GM23338 (cell line): ENCODE measurements around the gene SGO1. TPM values are rescaled to one million over a fixed set of nuclear protein-coding genes. Genes with fewer than 3 reads are reported as not detected.

Experiments used
- ATAC-seq: fragments of 200-7000 bp; cut with Tn5 transposase; 3 replicates; pipeline ENCODE4 v1.9.1; 2020
- DNase-seq: peaks from one replicate; pipeline ENCODE4 v3.0.0-alpha.2; 2015; ENCODE audit warnings: low spot score
- H2AFZ ChIP-seq: fragments of 200-600 bp; sonication (generic); 2 replicates; pipeline ENCODE4 v1.8.0; 2016; ENCODE audit warnings: antibody characterized with exemption, mild to moderate bottlenecking, moderate library complexity
- H3F3A ChIP-seq: fragments of 200-600 bp; sonication (generic); replicated peaks from 2 replicates; pipeline ENCODE4 v1.8.0; 2017; ENCODE audit warnings: antibody characterized with exemption, mixed run types, low read depth
- H3K27ac ChIP-seq: fragments of 200-600 bp; sonication (generic); 2 replicates; pipeline ENCODE4 v1.6.1; 2016; ENCODE audit warnings: low read depth
- H3K27me3 ChIP-seq: fragments of 200-600 bp; sonication (generic); 2 replicates; pipeline ENCODE4 v1.8.0; 2016; ENCODE audit warnings: mild to moderate bottlenecking, mixed run types, moderate library complexity; ENCODE audit not compliant: insufficient read depth
- H3K36me3 ChIP-seq: fragments of 200-600 bp; sonication (generic); 2 replicates; pipeline ENCODE4 v1.8.0; 2016; ENCODE audit warnings: mild to moderate bottlenecking; ENCODE audit not compliant: insufficient read depth
- H3K4me1 ChIP-seq: fragments of 200-600 bp; sonication (generic); 2 replicates; pipeline ENCODE4 v1.8.0; 2016; ENCODE audit warnings: mild to moderate bottlenecking, moderate library complexity; ENCODE audit not compliant: insufficient read depth
- H3K4me2 ChIP-seq: fragments of 200-600 bp; sonication (generic); 2 replicates; pipeline ENCODE4 v1.7.1; 2017; ENCODE audit warnings: mixed run types
- H3K4me3 ChIP-seq: fragments of 200-600 bp; sonication (generic); 2 replicates; pipeline ENCODE4 v1.6.1; 2016; ENCODE audit warnings: mixed run types
- H3K79me2 ChIP-seq: fragments of 200-600 bp; sonication (generic); replicated peaks from 2 replicates; pipeline ENCODE4 v1.8.0; 2017; ENCODE audit warnings: mild to moderate bottlenecking; ENCODE audit not compliant: insufficient read depth
- H3K9me2 ChIP-seq: fragments of 200-600 bp; sonication (generic); 2 replicates; pipeline ENCODE4 v1.8.0; 2017; ENCODE audit not compliant: insufficient read depth
- H4K20me1 ChIP-seq: fragments of 200-600 bp; sonication (generic); replicated peaks from 2 replicates; pipeline ENCODE4 v1.8.0; 2017; ENCODE audit warnings: mild to moderate bottlenecking; ENCODE audit not compliant: insufficient read depth
- H3K27ac Mint-ChIP-seq: 2 replicates; pipeline ENCODE4 v1.8.0; 2020; ENCODE audit warnings: inconsistent platforms, mild to moderate bottlenecking, moderate library complexity, mixed read lengths
- H3K27me3 Mint-ChIP-seq: 3 replicates; pipeline ENCODE4 v1.8.0; 2022; ENCODE audit warnings: low read depth, mild to moderate bottlenecking, moderate library complexity, mixed read lengths, inconsistent platforms; ENCODE audit not compliant: insufficient read depth, poor library complexity
- H3K36me3 Mint-ChIP-seq: 3 replicates; pipeline ENCODE4 v1.8.0; 2021; ENCODE audit warnings: low read depth, mild to moderate bottlenecking, inconsistent platforms, moderate library complexity, mixed read lengths
- H3K4me1 Mint-ChIP-seq: 3 replicates; pipeline ENCODE4 v1.8.0; 2020; ENCODE audit warnings: mild to moderate bottlenecking, inconsistent platforms, mixed read lengths
- H3K4me3 Mint-ChIP-seq: 3 replicates; pipeline ENCODE4 v1.8.0; 2021; ENCODE audit warnings: moderate library complexity, mild to moderate bottlenecking, inconsistent platforms, mixed read lengths
- H3K9me3 Mint-ChIP-seq: 3 replicates; pipeline ENCODE4 v1.8.0; 2020; ENCODE audit warnings: moderate library complexity, mild to moderate bottlenecking, inconsistent platforms, mixed read lengths
- CREB1 ChIP-seq: fragments of 250-450 bp; sonication (Bioruptor Pico); IDR thresholded peaks from 2 replicates; pipeline ENCODE4 v1.5.0; 2020; ENCODE audit warnings: low read depth, mild to moderate bottlenecking, moderate library complexity
- EZH2 ChIP-seq: fragments of 200-600 bp; sonication (generic); IDR thresholded peaks from one replicate; pipeline ENCODE4 v1.8.0; 2017; ENCODE audit warnings: antibody characterized with exemption, mild to moderate bottlenecking, low read depth; ENCODE audit not compliant: unreplicated experiment
- EZH2phosphoT487 ChIP-seq: fragments of 200-600 bp; sonication (generic); IDR thresholded peaks from one replicate; pipeline ENCODE4 v1.8.1; 2018; ENCODE audit warnings: antibody characterized with exemption; ENCODE audit not compliant: unreplicated experiment
- JUNB ChIP-seq: IDR thresholded peaks from one replicate; pipeline ENCODE4 v1.6.1; 2016; ENCODE audit warnings: antibody characterized with exemption; ENCODE audit not compliant: unreplicated experiment
- NANOG ChIP-seq: IDR thresholded peaks from 2 replicates; pipeline ENCODE4 v1.6.1; 2016; ENCODE audit warnings: antibody characterized with exemption, borderline replicate concordance
- POLR2AphosphoS5 ChIP-seq: IDR thresholded peaks from 2 replicates; pipeline ENCODE4 v1.6.1; 2016; ENCODE audit warnings: antibody characterized with exemption, low read depth
- STAT1 ChIP-seq: IDR thresholded peaks from one replicate; pipeline ENCODE4 v1.6.1; 2016; ENCODE audit warnings: antibody characterized with exemption; ENCODE audit not compliant: unreplicated experiment
- ZNF114 ChIP-seq: fragments of 250-450 bp; sonication (Bioruptor Pico); IDR thresholded peaks from 2 replicates; pipeline ENCODE4 v1.5.0; 2020; ENCODE audit warnings: mild to moderate bottlenecking, moderate library complexity
- ZNF331 ChIP-seq: fragments of 250-450 bp; sonication (Bioruptor Pico); IDR thresholded peaks from 2 replicates; pipeline ENCODE4 v1.5.0; 2020; ENCODE audit warnings: low read depth, mild to moderate bottlenecking, moderate library complexity
- polyA plus RNA-seq: library from polyadenylated mRNA; unstranded; fragments of >200 nt; fragmentation: Nextera tagmentation; extraction: Ambion mirVana; gene quantifications from 2 replicates; pipeline ENCODE4 v1.2.1, GENCODE V29; 2016
- total RNA-seq: library from RNA; depleted of rRNA; stranded (reverse); fragments of >200 nt; shearing (Covaris generic); gene quantifications from 2 replicates; pipeline ENCODE4 v1.2.3, GENCODE V29; 2014
- TF ChIP-seq, protein P1 (sequence below): IDR thresholded peaks from 2 replicates; pipeline ENCODE4 v1.6.1; 2016; ENCODE audit warnings: antibody characterized with exemption
- TF ChIP-seq, protein P2 (sequence below): IDR thresholded peaks from one replicate; pipeline ENCODE4 v1.6.1; 2018; ENCODE audit warnings: antibody characterized with exemption; ENCODE audit not compliant: unreplicated experiment
- TF ChIP-seq, protein P3 (sequence below), 2 experiments: fragments of 200-600 bp in 1 of 2; sonication (generic) in 1 of 2; conservative IDR thresholded peaks; 2 replicates each; pipeline versions ENCODE4 v1.5.1 to v1.6.1; 2016 to 2017; ENCODE audit warnings: antibody characterized with exemption in 2 of 2, low read depth in 2 of 2, mild to moderate bottlenecking in 2 of 2, moderate library complexity in 1 of 2
- TF ChIP-seq, protein P4 (sequence below): fragments of 250-450 bp; sonication (Bioruptor Pico); IDR thresholded peaks from 2 replicates; pipeline ENCODE4 v1.5.0; 2020; ENCODE audit warnings: mild to moderate bottlenecking, moderate library complexity

Gene SGO1
- total and polyA plus RNA-seq, 2 experiments from 2014 or later, result 33.0 to 128 TPM

DNA sequence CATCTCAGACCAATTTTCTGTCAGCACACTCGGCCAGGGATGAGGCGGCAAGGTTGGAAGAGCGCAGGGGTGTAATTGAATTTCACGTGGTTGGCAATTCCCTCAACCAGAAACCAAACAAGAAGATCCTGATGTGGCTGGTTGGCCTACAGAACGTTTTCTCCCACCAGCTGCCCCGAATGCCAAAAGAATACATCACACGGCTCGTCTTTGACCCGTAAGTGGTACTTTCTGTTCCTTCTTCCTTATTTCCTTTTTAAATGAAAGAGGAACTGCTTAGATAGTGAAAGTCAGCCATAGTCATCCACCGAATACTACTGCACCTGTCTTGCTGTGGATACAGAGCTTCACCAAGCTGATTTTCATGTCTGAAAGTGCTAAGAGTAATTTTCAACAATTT lies 60.1 kb downstream of the SGO1 start:
- H3K4me3 Mint-ChIP-seq, result no peak overlapping the region
- H2AFZ ChIP-seq, result no peak overlapping the region
- H3K36me3 Mint-ChIP-seq, result no peaks in the 10 kb centered on the region
- no peaks in the 10 kb centered on the region for H4K20me1 ChIP-seq
- no peaks in the 10 kb centered on the region for H3K27me3 Mint-ChIP-seq
- H3K9me3 Mint-ChIP-seq, result no peaks in the 10 kb centered on the region
- no peaks in the 10 kb centered on the region for H3K36me3 ChIP-seq
- H3K4me1 Mint-ChIP-seq, result no peaks in the 10 kb centered on the region
- H3K27me3 ChIP-seq, result no peaks in the 10 kb centered on the region
- no peak overlapping the region for H3K27ac ChIP-seq
- no peak overlapping the region for H3K27ac Mint-ChIP-seq
- no peak overlapping the region for H3K4me2 ChIP-seq
- TF ChIP-seq ZNF331 (CRISPR knock-in tag) (no peak), POLR2AphosphoS5 (no peak), EZH2 (no peak), EZH2phosphoT487 (no peak), NANOG (no peak), JUNB (no peak), STAT1 (no peak), ZNF114 (CRISPR knock-in tag) (no peak), CREB1 (CRISPR knock-in tag) (no peak)
- TF ChIP-seq, protein P1, sequence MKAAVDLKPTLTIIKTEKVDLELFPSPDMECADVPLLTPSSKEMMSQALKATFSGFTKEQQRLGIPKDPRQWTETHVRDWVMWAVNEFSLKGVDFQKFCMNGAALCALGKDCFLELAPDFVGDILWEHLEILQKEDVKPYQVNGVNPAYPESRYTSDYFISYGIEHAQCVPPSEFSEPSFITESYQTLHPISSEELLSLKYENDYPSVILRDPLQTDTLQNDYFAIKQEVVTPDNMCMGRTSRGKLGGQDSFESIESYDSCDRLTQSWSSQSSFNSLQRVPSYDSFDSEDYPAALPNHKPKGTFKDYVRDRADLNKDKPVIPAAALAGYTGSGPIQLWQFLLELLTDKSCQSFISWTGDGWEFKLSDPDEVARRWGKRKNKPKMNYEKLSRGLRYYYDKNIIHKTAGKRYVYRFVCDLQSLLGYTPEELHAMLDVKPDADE, result no peak
- TF ChIP-seq, protein P2, sequence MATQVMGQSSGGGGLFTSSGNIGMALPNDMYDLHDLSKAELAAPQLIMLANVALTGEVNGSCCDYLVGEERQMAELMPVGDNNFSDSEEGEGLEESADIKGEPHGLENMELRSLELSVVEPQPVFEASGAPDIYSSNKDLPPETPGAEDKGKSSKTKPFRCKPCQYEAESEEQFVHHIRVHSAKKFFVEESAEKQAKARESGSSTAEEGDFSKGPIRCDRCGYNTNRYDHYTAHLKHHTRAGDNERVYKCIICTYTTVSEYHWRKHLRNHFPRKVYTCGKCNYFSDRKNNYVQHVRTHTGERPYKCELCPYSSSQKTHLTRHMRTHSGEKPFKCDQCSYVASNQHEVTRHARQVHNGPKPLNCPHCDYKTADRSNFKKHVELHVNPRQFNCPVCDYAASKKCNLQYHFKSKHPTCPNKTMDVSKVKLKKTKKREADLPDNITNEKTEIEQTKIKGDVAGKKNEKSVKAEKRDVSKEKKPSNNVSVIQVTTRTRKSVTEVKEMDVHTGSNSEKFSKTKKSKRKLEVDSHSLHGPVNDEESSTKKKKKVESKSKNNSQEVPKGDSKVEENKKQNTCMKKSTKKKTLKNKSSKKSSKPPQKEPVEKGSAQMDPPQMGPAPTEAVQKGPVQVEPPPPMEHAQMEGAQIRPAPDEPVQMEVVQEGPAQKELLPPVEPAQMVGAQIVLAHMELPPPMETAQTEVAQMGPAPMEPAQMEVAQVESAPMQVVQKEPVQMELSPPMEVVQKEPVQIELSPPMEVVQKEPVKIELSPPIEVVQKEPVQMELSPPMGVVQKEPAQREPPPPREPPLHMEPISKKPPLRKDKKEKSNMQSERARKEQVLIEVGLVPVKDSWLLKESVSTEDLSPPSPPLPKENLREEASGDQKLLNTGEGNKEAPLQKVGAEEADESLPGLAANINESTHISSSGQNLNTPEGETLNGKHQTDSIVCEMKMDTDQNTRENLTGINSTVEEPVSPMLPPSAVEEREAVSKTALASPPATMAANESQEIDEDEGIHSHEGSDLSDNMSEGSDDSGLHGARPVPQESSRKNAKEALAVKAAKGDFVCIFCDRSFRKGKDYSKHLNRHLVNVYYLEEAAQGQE, result no peak
- TF ChIP-seq, protein P3, sequence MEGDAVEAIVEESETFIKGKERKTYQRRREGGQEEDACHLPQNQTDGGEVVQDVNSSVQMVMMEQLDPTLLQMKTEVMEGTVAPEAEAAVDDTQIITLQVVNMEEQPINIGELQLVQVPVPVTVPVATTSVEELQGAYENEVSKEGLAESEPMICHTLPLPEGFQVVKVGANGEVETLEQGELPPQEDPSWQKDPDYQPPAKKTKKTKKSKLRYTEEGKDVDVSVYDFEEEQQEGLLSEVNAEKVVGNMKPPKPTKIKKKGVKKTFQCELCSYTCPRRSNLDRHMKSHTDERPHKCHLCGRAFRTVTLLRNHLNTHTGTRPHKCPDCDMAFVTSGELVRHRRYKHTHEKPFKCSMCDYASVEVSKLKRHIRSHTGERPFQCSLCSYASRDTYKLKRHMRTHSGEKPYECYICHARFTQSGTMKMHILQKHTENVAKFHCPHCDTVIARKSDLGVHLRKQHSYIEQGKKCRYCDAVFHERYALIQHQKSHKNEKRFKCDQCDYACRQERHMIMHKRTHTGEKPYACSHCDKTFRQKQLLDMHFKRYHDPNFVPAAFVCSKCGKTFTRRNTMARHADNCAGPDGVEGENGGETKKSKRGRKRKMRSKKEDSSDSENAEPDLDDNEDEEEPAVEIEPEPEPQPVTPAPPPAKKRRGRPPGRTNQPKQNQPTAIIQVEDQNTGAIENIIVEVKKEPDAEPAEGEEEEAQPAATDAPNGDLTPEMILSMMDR (conservative IDR thresholded peaks at IDR 0.05; ENCODE audit: low read depth in 2 of 2), result no peak
- TF ChIP-seq, protein P4, sequence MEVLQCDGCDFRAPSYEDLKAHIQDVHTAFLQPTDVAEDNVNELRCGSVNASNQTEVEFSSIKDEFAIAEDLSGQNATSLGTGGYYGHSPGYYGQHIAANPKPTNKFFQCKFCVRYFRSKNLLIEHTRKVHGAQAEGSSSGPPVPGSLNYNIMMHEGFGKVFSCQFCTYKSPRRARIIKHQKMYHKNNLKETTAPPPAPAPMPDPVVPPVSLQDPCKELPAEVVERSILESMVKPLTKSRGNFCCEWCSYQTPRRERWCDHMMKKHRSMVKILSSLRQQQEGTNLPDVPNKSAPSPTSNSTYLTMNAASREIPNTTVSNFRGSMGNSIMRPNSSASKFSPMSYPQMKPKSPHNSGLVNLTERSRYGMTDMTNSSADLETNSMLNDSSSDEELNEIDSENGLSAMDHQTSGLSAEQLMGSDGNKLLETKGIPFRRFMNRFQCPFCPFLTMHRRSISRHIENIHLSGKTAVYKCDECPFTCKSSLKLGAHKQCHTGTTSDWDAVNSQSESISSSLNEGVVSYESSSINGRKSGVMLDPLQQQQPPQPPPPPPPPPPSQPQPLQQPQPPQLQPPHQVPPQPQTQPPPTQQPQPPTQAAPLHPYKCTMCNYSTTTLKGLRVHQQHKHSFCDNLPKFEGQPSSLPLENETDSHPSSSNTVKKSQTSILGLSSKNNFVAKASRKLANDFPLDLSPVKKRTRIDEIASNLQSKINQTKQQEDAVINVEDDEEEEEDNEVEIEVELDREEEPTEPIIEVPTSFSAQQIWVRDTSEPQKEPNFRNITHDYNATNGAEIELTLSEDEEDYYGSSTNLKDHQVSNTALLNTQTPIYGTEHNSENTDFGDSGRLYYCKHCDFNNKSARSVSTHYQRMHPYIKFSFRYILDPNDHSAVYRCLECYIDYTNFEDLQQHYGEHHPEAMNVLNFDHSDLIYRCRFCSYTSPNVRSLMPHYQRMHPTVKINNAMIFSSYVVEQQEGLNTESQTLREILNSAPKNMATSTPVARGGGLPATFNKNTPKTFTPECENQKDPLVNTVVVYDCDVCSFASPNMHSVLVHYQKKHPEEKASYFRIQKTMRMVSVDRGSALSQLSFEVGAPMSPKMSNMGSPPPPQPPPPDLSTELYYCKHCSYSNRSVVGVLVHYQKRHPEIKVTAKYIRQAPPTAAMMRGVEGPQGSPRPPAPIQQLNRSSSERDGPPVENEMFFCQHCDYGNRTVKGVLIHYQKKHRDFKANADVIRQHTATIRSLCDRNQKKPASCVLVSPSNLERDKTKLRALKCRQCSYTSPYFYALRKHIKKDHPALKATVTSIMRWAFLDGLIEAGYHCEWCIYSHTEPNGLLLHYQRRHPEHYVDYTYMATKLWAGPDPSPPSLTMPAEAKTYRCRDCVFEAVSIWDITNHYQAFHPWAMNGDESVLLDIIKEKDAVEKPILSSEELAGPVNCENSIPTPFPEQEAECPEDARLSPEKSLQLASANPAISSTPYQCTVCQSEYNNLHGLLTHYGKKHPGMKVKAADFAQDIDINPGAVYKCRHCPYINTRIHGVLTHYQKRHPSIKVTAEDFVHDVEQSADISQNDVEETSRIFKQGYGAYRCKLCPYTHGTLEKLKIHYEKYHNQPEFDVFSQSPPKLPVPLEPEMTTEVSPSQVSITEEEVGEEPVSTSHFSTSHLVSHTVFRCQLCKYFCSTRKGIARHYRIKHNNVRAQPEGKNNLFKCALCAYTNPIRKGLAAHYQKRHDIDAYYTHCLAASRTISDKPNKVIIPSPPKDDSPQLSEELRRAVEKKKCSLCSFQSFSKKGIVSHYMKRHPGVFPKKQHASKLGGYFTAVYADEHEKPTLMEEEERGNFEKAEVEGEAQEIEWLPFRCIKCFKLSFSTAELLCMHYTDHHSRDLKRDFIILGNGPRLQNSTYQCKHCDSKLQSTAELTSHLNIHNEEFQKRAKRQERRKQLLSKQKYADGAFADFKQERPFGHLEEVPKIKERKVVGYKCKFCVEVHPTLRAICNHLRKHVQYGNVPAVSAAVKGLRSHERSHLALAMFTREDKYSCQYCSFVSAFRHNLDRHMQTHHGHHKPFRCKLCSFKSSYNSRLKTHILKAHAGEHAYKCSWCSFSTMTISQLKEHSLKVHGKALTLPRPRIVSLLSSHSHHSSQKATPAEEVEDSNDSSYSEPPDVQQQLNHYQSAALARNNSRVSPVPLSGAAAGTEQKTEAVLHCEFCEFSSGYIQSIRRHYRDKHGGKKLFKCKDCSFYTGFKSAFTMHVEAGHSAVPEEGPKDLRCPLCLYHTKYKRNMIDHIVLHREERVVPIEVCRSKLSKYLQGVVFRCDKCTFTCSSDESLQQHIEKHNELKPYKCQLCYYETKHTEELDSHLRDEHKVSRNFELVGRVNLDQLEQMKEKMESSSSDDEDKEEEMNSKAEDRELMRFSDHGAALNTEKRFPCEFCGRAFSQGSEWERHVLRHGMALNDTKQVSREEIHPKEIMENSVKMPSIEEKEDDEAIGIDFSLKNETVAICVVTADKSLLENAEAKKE (CRISPR knock-in tag), result no peak
- DNase-seq (no peak), ATAC-seq (no peak)
- H3K9me2 ChIP-seq, result no peaks in the 10 kb centered on the region
- no peaks in the 10 kb centered on the region for H3K79me2 ChIP-seq
- no peak overlapping the region for H3K4me3 ChIP-seq
- H3K4me1 ChIP-seq, result no peaks in the 10 kb centered on the region
- no peaks in the 10 kb centered on the region for H3F3A ChIP-seq
